ENCODE measurements around the gene IFNA5.

The IFNA5 gene

DNA sequence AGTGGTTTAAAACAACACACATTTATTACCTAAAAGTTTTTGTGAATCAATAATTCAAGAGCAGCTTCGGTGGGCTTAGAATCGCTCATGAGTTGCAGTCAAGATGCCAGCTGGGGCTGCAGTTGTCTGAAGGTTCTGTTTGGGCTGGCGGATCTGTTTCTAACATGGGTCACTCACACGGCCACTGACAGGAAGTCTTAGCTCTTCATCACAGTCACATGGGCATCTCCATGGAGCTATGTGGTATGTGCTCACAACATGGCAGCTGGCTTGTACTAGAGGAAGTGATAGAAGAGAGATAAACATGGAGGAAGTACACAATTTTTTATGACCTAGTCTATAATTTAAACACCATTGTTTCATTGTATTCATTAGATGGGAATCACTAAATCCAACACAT lies 18.9 kb upstream of the IFNA5 start:
- H3K27me3 ChIP-seq, result no peaks in the 10 kb centered on the region
- H3K27ac ChIP-seq, result no peak overlapping the region

DNA sequence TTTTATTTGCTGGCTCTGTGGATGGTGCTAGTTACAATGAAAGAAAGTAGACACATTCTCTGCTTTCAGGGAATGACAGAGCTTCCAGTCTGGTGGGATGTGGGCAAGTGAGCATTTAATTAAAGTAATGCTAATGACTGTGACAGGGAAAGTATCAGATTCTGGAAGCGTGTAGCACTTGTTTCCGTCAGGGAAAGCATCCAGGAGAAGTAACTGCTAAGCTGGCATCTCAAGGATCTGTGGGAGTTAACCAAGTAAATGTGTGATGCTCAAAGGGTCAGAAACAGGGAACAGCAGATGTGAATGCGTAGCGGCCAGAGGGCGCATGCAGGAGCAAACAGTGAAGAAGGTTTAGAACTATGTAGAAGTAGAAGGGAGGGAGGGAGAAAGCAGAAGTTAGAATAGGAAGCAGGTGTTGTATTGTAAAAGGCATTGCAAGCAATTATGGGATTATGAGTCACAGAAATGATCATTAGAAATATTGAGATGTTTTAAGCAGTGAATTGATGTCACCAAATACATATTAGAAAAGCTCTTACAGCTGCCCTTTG lies 17.9 kb upstream of the IFNA5 start:
- no peak for TF ChIP-seq Cebpa-rat (IDR thresholded peaks at IDR 0.05)

More for the DNA sequence above, 18.9 kb upstream of the IFNA5 start:
- no peaks in the 10 kb centered on the region for H3K4me1 ChIP-seq
- no peak overlapping the region for H3K4me2 ChIP-seq
- peaks cover 51% of the 10 kb centered on the region for H4K20me1 ChIP-seq
- H3K9me3 ChIP-seq, result no peaks in the 10 kb centered on the region
- H3K4me3 ChIP-seq, result no peak overlapping the region
- no peak overlapping the region for H3K9ac ChIP-seq
- no peak for TF ChIP-seq Cebpa-rat (IDR thresholded peaks at IDR 0.05)
- H3K36me3 ChIP-seq, result peaks cover 48% of the 10 kb centered on the region

DNA sequence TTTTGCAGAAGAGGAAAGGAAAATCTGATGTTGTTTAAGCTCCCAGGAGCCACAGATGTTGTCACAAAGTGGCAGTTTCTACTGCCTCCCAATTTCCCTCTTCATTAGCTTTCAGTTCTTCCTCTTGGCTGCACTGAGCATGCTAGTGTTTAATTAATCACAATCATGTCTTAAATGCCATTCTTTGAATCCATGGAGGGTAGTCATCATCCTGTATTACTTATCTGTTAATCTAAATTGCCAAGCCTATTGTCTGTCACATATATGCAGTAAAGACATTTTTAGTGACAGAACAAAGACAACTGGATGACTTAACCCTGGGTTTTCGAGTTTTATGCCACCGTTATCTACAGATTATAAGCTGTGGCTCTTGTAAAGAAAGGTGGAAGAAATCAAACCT lies 15.4 kb upstream of the IFNA5 start:
- no peak overlapping the region for H3K27ac ChIP-seq
- no peak overlapping the region for H3K4me2 ChIP-seq
- peaks cover 16% of the 10 kb centered on the region for H4K20me1 ChIP-seq
- no peak overlapping the region for H3K4me3 ChIP-seq
- H3K9ac ChIP-seq, result no peak overlapping the region
- no peaks in the 10 kb centered on the region for H3K27me3 ChIP-seq
- TF ChIP-seq Cebpa-rat (IDR thresholded peaks at IDR 0.05), result no peak
- H3K9me3 ChIP-seq, result no peaks in the 10 kb centered on the region
- peaks cover 41% of the 10 kb centered on the region for H3K36me3 ChIP-seq
- peaks cover 4% of the 10 kb centered on the region; the same call in 1 of the 2 replicates for H3K4me1 ChIP-seq

More for the DNA sequence above, 17.9 kb upstream of the IFNA5 start:
- no peaks in the 10 kb centered on the region; the same call in 1 of the 2 replicates for H3K4me1 ChIP-seq
- no peaks in the 10 kb centered on the region for H3K9me3 ChIP-seq
- no peak overlapping the region for H3K9ac ChIP-seq
- peaks cover 41% of the 10 kb centered on the region for H4K20me1 ChIP-seq
- no peak overlapping the region for H3K27ac ChIP-seq
- no peaks in the 10 kb centered on the region for H3K27me3 ChIP-seq
- H3K36me3 ChIP-seq, result peaks cover 48% of the 10 kb centered on the region
- no peak overlapping the region for H3K4me3 ChIP-seq
- H3K4me2 ChIP-seq, result no peak overlapping the region

DNA sequence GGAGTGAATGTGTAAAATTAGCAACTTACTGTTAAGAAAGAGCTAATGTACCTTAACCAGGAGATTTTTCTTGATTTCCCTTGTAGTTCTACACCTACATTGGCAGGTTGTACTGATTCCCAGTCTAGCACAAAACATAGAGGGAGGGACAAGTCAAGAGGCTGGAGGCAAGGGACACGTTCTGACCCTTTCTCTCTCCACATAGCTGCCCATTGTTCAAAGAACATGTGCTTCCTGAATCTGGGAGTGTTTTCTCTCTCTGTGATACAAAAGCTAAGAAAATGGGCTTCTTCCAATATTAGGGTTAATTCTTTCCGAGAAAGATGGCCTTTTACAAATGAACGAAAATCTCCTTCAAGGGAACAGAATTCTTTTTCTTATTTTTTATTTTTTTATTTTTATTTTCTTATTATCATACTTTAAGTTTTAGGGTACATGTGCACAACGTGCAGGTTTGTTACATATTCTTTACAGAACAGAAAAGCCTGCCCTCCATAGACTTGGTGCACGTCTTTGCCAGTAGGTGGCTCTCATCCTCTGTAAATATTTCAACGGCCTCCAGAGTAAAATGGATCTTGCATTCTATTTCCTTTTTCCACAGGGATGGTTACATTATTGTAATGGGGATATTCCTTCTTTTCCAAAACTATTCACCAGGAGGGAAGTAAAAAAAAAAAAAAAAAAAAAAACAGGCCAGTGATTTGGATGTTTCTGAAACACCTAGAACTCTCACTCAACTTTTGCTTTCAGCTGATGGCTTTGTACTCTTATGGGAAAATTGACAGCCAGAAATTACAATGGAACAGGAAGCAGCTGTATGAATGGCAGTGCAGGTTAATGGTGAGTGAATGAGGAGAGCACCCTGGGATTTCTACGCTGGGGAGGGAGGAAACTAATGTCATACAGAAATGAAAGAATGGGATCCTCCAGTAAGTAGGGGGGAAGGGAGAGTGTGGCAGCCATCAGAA lies 13.1 kb upstream of the IFNA5 start:
- Histone ChIP-seq H3K4me3 (no peak overlapping the region), H4K20me1 (no peaks in the 10 kb centered on the region), H3K9ac (no peak overlapping the region), H3K27me3 (no peaks in the 10 kb centered on the region), H3K9me3 (no peaks in the 10 kb centered on the region), H3K4me1 (peaks cover 4% of the 10 kb centered on the region; the same call in 1 of the 2 replicates), H3K4me2 (no peak overlapping the region), H3K36me3 (peaks cover 21% of the 10 kb centered on the region), H3K27ac (no peak overlapping the region)
- TF ChIP-seq Cebpa-rat (IDR thresholded peaks at IDR 0.05), result no peak

DNA sequence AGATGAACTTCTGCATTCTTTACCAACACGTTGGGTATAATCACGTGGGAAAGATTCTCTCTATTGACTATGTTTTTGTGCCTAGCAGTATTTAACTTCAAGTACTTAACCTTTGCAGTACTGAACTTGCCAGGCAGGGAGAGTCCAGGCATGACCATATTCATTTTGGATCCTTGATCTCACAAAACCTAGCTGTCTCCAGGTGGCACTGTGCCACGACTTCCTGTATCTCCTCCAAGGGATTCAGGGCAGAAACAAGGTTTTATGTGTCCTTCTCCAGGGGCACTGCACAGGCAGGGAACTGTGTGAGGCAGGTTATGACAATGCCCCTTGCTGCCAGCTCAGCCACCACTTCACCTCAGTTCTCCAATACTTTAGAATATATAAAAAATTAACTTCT lies 11.7 kb upstream of the IFNA5 start:
- H3K9me3 ChIP-seq, result no peaks in the 10 kb centered on the region
- no peaks in the 10 kb centered on the region for H3K27me3 ChIP-seq
- no peak overlapping the region for H3K27ac ChIP-seq
- H3K4me3 ChIP-seq, result no peak overlapping the region
- H3K9ac ChIP-seq, result no peak overlapping the region
- no peak overlapping the region for H3K4me2 ChIP-seq
- H3K36me3 ChIP-seq, result peaks cover 9% of the 10 kb centered on the region; the same call in 1 of the 2 replicates
- no peak for TF ChIP-seq Cebpa-rat (IDR thresholded peaks at IDR 0.05)
- H4K20me1 ChIP-seq, result no peaks in the 10 kb centered on the region
- H3K4me1 ChIP-seq, result peaks cover 4% of the 10 kb centered on the region; the same call in 1 of the 2 replicates

DNA sequence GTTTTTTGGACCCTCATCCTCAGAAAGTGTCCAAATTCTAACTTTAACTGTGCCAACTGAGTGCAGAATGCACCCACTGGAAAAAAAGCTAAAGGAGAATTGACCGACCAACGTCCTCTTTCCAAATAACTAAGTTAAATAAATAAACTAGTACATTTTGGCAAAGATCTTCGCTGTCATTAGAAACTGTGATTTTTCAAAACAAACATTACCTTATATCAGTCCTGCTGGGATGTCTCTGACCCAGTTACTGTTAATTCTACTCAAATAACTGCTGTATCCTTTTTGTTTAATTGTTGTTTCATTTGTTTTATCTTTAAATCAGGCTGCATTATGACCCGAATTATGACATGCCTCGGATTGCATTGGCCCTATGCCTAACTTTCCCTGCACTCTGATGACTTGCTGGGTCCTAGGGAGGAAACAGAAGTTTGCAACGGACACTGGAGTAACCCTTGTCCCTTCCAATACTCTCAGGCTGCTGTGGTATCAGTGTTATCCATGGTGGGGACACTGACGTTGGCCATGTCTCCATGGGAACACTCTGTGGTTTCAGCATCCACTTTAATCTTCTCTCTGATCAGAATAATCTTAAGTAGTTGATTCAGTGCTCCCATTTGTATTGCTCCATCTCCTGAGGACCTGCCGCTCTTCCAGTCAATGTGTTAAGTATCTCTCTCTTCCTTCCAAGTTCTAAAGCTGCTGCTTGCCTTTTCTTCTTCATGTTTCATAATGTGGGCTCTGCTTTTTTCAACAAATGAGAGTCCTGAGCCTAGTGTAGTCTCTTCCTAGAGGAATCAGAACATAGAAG lies 11.1 kb upstream of the IFNA5 start:
- H3K4me2 ChIP-seq, result no peak overlapping the region
- H3K9me3 ChIP-seq, result no peaks in the 10 kb centered on the region
- no peaks in the 10 kb centered on the region for H3K27me3 ChIP-seq
- H4K20me1 ChIP-seq, result no peaks in the 10 kb centered on the region
- TF ChIP-seq Cebpa-rat (IDR thresholded peaks at IDR 0.05), result no peak
- no peak overlapping the region for H3K9ac ChIP-seq
- H3K4me3 ChIP-seq, result no peak overlapping the region
- H3K4me1 ChIP-seq, result peaks cover 4% of the 10 kb centered on the region; the same call in 1 of the 2 replicates
- H3K27ac ChIP-seq, result no peak overlapping the region
- peaks cover 3% of the 10 kb centered on the region; the same call in 1 of the 2 replicates for H3K36me3 ChIP-seq

DNA sequence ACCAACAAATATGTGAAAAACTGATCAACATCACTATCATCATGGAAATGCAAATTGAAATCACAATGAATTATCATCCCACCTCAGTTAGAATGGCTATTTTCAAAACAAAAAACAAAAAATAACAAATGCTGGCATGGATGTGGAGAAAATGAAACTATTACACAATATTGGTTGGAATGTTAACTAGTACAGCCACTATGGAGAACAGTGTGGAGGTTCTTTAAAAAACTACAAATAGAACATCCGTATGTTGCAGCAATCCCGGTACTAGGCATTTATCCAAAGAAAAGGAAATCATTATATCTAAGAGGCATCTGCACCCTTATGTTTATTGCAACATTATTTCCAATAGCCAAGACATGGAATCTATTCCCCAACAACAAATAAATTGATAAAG lies 9.0 kb upstream of the IFNA5 start:
- Histone ChIP-seq H3K9me3 (no peaks in the 10 kb centered on the region), H3K4me1 (peaks cover 4% of the 10 kb centered on the region; the same call in 1 of the 2 replicates), H4K20me1 (no peaks in the 10 kb centered on the region), H3K9ac (no peak overlapping the region), H3K4me3 (no peak overlapping the region), H3K36me3 (no peaks in the 10 kb centered on the region), H3K27ac (no peak overlapping the region), H3K4me2 (no peak overlapping the region), H3K27me3 (no peaks in the 10 kb centered on the region)
- peak; percentile 45; the same call in 1 of the 2 replicates for TF ChIP-seq Cebpa-rat (IDR thresholded peaks at IDR 0.05)

DNA sequence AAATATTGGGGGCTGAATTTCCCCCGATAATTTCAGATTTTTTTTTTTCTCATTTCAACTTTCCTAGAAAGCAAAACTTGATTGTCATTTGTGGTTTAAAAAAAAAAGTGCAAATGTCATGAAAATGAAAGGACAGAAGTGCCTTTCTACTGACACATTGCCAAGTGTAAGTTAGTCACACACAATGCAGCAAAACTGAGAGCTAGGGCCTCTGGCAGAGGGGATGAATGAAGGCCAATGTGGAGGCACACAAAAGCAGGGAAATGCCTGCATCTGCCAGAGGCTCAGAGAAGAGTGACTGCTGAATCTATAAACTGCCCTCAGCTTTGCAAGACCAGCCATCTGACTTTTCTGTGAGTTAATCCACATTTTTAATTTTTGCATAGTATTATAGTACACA lies 6.8 kb upstream of the IFNA5 start:
- no peaks in the 10 kb centered on the region for H3K36me3 ChIP-seq
- no peak overlapping the region for H3K27ac ChIP-seq
- H3K27me3 ChIP-seq, result no peaks in the 10 kb centered on the region
- no peak overlapping the region for H3K4me2 ChIP-seq
- no peaks in the 10 kb centered on the region for H4K20me1 ChIP-seq
- no peaks in the 10 kb centered on the region for H3K9me3 ChIP-seq
- no peak for TF ChIP-seq Cebpa-rat (IDR thresholded peaks at IDR 0.05)
- no peak overlapping the region for H3K4me3 ChIP-seq
- no peak overlapping the region for H3K9ac ChIP-seq
- 0 out of 2 replicates have a peak, but pooled peaks cover 4% of the 10 kb centered on the region for H3K4me1 ChIP-seq

DNA sequence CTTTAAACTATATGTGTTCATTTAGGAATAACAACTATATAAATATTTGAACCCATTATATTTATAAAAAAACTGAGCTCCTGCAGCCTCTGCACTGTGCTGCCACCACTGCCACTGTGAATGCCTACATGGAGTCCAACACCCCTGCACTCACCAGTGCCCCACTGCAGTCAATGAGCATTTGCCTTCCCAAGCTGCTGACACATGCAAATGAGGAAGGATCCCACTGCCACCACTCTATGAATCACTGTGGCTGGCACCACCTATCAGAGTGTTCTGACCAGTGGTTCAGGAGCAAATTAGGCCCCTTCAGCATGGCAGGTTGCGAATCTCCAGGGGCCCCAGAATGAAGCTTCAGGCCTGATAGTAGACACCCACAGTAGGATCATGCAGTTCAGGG lies 9.1 kb downstream of the IFNA5 start:
- H4K20me1 ChIP-seq, result 0 out of 2 replicates have a peak, but pooled peaks cover 6% of the 10 kb centered on the region
- H3K4me1 ChIP-seq, result peaks cover 36% of the 10 kb centered on the region
- no peaks in the 10 kb centered on the region for H3K27me3 ChIP-seq
- H3K9ac ChIP-seq, result no peak overlapping the region
- H3K4me2 ChIP-seq, result peak overlapping the region; percentile 73
- H3K4me3 ChIP-seq, result no peak overlapping the region
- no peak for TF ChIP-seq Cebpa-rat (IDR thresholded peaks at IDR 0.05)
- H3K36me3 ChIP-seq, result no peaks in the 10 kb centered on the region
- no peak overlapping the region for H3K27ac ChIP-seq
- H3K9me3 ChIP-seq, result no peaks in the 10 kb centered on the region

Data from BLaER1 (cell line).